Ectodermal cell (in vitro differentiated cells): Measurements from ENCODE around the gene LMOD2.

Source experiments
- H3K27ac ChIP-seq: 2 replicates; pipeline ENCODE4 v1.7.0; 2013; ENCODE audit warnings: mild to moderate bottlenecking, low read depth, low read length; ENCODE audit not compliant: insufficient read depth, poor library complexity, severe bottlenecking
- H3K27me3 ChIP-seq: 2 replicates; pipeline ENCODE4 v1.7.0; 2013; ENCODE audit warnings: mild to moderate bottlenecking, low read length; ENCODE audit not compliant: insufficient read depth, control insufficient read depth, poor library complexity, severe bottlenecking
- H3K36me3 ChIP-seq: one replicate; pipeline ENCODE4 v1.7.0; 2013; ENCODE audit warnings: low read length; ENCODE audit not compliant: control insufficient read depth, insufficient read depth
- H3K4me1 ChIP-seq: one replicate; pipeline ENCODE4 v1.7.0; 2013; ENCODE audit warnings: low read length; ENCODE audit not compliant: control insufficient read depth, insufficient read depth
- H3K4me3 ChIP-seq: 2 replicates; pipeline ENCODE4 v1.7.0; 2013; ENCODE audit warnings: low read depth, low read length, control low read depth; ENCODE audit not compliant: insufficient read depth
- H3K9me3 ChIP-seq: 2 replicates; pipeline ENCODE4 v1.7.0; 2013; ENCODE audit warnings: mild to moderate bottlenecking, low read length, moderate library complexity; ENCODE audit not compliant: control insufficient read depth
- WGBS, 2 experiments: methylation state at CpG; one replicate each; pipeline ENCODE4 v1.1.7; 2013; ENCODE audit warnings: missing lambda C conversion rate in 2 of 2; 5-methylcytosine and 5-hydroxymethylcytosine counted together

Gene LMOD2

GRCh38 chr7:123710683-123711082 lies 55.0 kb downstream of the LMOD2 start:
- no peaks in the 10 kb centered on the region for H3K27me3 ChIP-seq
- H3K36me3 ChIP-seq, result peaks cover 5% of the 10 kb centered on the region
- no peak overlapping the region for H3K27ac ChIP-seq
- H3K4me1 ChIP-seq, result no peaks in the 10 kb centered on the region
- H3K4me3 ChIP-seq, result no peak overlapping the region
- WGBS, 2 experiments, result 86 to 97% methylated on average over 1 to 2 of the region's 2 CpGs
- H3K9me3 ChIP-seq, result no peaks in the 10 kb centered on the region

GRCh38 chr7:123711832-123712293 lies 56.2 kb downstream of the LMOD2 start:
- H3K4me1 ChIP-seq, result no peaks in the 10 kb centered on the region
- H3K27ac ChIP-seq, result no peak overlapping the region
- H3K27me3 ChIP-seq, result no peaks in the 10 kb centered on the region
- peaks cover 5% of the 10 kb centered on the region for H3K36me3 ChIP-seq
- no peak overlapping the region for H3K4me3 ChIP-seq
- no peaks in the 10 kb centered on the region for H3K9me3 ChIP-seq

DNA sequence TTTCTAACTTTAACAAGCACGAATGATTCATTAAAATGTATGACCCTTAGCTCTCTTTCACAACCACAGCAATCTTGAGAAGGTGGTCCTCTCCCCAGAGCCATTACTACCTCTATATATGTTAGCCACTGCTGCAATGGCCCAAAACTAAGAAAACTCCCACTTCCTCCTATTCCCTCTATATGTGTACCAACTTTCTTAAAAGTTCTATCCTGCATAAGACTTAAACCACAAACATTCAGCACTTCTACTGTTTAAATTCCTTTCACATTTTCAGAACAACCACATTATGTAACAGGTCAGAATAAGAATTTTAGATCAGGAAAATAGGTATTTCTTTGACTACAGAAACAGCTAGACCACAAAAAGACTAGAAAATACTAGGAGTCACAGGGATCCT lies 57.0 kb downstream of the LMOD2 start:
- Histone ChIP-seq H3K9me3 (no peaks in the 10 kb centered on the region), H3K27ac (no peak overlapping the region), H3K4me3 (no peak overlapping the region), H3K27me3 (no peaks in the 10 kb centered on the region), H3K36me3 (peaks cover 4% of the 10 kb centered on the region), H3K4me1 (no peaks in the 10 kb centered on the region)
- 88 to 100% methylated on average over 1 of the region's 1 CpG for WGBS, 2 experiments
